Hepatocyte (in vitro differentiated cells): ENCODE results near the gene DHDH.

Experiments
- EZH2 ChIP-seq: fragments of 200-600 bp; sonication (generic); IDR thresholded peaks from 2 replicates; pipeline ENCODE4 v1.6.1; 2016; ENCODE audit warnings: antibody characterized with exemption, mild to moderate bottlenecking, borderline replicate concordance
- EZH2phosphoT487 ChIP-seq: fragments of 200-600 bp; sonication (generic); IDR thresholded peaks from one replicate; pipeline ENCODE4 v1.6.1; 2018; ENCODE audit warnings: antibody characterized with exemption, mild to moderate bottlenecking, low read depth, moderate library complexity; ENCODE audit not compliant: unreplicated experiment, severe bottlenecking
- TF ChIP-seq, protein P1 (sequence below): fragments of 200-600 bp; sonication (generic); IDR thresholded peaks from 2 replicates; pipeline ENCODE4 v1.5.1; 2016; ENCODE audit warnings: antibody characterized with exemption, mild to moderate bottlenecking; ENCODE audit not compliant: poor library complexity

DNA sequence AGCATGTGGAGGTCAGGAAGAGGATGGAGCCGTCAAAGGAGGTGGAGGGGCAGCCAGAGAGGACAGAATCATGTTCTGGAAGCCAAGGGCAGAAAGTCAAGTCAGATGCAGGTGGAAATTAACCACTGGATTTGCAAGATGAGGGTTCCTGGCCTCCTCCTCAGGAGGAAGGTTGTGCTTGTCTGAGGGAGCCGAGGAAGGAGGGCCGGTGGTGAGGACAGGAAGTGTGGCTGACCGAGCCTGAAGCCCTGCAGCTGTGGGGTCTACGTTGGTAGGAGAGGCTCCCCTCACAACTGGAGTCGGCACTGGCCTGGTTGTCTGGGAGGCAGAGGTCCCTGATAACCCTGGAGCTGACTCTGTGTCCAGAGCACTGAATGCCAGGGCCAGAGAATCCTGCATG lies 15.4 kb upstream of the DHDH start:
- TF ChIP-seq, protein P1, sequence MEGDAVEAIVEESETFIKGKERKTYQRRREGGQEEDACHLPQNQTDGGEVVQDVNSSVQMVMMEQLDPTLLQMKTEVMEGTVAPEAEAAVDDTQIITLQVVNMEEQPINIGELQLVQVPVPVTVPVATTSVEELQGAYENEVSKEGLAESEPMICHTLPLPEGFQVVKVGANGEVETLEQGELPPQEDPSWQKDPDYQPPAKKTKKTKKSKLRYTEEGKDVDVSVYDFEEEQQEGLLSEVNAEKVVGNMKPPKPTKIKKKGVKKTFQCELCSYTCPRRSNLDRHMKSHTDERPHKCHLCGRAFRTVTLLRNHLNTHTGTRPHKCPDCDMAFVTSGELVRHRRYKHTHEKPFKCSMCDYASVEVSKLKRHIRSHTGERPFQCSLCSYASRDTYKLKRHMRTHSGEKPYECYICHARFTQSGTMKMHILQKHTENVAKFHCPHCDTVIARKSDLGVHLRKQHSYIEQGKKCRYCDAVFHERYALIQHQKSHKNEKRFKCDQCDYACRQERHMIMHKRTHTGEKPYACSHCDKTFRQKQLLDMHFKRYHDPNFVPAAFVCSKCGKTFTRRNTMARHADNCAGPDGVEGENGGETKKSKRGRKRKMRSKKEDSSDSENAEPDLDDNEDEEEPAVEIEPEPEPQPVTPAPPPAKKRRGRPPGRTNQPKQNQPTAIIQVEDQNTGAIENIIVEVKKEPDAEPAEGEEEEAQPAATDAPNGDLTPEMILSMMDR: no peak
- TF ChIP-seq EZH2 (no peak), EZH2phosphoT487 (no peak)
